ENCODE measurements around the gene CEP170B.

DNA sequence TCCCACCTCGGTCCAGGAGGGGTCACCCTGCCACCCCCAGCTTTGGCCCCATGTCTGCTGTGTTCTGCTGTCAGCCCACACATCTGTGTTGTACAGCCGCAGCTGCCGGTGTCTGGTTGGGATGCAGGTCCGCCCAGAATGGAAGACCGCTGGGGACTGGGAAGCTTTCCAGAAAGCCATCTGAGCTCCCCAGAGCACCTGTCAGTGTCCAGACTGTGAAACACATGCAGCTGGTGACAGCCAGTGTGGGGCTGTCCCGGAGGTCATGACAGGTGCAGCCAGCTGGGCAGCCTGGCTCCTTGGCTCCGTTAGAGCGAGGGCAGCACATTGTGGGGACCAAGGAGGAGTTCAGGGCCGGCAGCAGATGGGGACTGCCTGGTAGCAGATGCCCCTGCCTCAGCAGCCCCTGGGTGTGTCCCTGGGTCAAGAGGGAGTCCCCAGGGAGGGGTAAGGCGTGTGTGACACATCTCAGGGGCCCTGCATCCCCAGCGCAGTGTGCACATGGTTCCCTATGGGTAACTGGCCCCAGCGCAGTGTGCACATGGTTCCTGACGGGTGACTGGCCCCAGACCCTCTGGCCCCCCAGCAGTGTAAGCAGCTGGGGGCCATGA lies 16.4 kb downstream of the CEP170B start:
- TF ChIP-seq MAFF (IDR thresholded peaks at IDR 0.05; ENCODE audit: low read length) = no peak
- TF ChIP-seq, protein P1, sequence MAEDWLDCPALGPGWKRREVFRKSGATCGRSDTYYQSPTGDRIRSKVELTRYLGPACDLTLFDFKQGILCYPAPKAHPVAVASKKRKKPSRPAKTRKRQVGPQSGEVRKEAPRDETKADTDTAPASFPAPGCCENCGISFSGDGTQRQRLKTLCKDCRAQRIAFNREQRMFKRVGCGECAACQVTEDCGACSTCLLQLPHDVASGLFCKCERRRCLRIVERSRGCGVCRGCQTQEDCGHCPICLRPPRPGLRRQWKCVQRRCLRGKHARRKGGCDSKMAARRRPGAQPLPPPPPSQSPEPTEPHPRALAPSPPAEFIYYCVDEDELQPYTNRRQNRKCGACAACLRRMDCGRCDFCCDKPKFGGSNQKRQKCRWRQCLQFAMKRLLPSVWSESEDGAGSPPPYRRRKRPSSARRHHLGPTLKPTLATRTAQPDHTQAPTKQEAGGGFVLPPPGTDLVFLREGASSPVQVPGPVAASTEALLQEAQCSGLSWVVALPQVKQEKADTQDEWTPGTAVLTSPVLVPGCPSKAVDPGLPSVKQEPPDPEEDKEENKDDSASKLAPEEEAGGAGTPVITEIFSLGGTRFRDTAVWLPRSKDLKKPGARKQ (CRISPR knock-in tag; IDR thresholded peaks at IDR 0.05) = no peak
- no peak for TF ChIP-seq DNMT1 (IDR thresholded peaks at IDR 0.05)
- no peak for TF ChIP-seq ZBTB8A (IDR thresholded peaks at IDR 0.05; ENCODE audit: partially characterized antibody)
- TF ChIP-seq, protein P2, sequence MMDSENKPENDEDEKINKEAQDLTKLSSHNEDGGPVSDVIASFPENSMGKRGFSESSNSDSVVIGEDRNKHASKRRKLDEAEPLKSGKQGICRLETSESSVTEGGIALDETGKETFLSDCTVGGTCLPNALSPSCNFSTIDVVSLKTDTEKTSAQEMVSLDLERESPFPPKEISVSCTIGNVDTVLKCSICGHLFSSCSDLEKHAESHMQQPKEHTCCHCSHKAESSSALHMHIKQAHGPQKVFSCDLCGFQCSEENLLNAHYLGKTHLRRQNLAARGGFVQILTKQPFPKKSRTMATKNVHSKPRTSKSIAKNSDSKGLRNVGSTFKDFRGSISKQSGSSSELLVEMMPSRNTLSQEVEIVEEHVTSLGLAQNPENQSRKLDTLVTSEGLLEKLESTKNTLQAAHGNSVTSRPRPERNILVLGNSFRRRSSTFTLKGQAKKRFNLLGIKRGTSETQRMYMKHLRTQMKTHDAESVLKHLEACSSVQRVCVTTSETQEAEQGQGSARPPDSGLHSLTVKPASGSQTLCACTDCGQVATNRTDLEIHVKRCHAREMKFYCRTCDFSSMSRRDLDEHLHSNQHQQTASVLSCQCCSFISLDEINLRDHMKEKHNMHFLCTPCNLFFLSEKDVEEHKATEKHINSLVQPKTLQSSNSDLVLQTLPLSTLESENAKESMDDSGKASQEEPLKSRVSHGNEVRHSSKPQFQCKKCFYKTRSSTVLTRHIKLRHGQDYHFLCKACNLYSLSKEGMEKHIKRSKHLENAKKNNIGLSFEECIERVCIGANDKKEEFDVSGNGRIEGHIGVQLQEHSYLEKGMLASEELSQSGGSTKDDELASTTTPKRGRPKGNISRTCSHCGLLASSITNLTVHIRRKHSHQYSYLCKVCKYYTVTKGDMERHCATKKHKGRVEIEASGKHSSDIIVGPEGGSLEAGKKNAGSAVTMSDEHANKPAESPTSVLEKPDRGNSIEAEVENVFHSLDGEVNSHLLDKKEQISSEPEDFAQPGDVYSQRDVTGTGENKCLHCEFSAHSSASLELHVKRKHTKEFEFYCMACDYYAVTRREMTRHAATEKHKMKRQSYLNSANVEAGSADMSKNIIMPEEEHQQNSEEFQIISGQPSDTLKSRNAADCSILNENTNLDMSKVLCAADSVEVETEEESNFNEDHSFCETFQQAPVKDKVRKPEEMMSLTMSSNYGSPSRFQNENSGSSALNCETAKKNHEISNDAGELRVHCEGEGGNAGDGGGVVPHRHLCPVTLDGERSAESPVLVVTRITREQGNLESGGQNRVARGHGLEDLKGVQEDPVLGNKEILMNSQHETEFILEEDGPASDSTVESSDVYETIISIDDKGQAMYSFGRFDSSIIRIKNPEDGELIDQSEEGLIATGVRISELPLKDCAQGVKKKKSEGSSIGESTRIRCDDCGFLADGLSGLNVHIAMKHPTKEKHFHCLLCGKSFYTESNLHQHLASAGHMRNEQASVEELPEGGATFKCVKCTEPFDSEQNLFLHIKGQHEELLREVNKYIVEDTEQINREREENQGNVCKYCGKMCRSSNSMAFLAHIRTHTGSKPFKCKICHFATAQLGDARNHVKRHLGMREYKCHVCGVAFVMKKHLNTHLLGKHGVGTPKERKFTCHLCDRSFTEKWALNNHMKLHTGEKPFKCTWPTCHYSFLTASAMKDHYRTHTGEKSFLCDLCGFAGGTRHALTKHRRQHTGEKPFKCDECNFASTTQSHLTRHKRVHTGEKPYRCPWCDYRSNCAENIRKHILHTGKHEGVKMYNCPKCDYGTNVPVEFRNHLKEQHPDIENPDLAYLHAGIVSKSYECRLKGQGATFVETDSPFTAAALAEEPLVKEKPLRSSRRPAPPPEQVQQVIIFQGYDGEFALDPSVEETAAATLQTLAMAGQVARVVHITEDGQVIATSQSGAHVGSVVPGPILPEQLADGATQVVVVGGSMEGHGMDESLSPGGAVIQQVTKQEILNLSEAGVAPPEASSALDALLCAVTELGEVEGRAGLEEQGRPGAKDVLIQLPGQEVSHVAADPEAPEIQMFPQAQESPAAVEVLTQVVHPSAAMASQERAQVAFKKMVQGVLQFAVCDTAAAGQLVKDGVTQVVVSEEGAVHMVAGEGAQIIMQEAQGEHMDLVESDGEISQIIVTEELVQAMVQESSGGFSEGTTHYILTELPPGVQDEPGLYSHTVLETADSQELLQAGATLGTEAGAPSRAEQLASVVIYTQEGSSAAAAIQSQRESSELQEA (IDR thresholded peaks at IDR 0.05; ENCODE audit: low read depth) = no peak
- TF ChIP-seq, protein P3, sequence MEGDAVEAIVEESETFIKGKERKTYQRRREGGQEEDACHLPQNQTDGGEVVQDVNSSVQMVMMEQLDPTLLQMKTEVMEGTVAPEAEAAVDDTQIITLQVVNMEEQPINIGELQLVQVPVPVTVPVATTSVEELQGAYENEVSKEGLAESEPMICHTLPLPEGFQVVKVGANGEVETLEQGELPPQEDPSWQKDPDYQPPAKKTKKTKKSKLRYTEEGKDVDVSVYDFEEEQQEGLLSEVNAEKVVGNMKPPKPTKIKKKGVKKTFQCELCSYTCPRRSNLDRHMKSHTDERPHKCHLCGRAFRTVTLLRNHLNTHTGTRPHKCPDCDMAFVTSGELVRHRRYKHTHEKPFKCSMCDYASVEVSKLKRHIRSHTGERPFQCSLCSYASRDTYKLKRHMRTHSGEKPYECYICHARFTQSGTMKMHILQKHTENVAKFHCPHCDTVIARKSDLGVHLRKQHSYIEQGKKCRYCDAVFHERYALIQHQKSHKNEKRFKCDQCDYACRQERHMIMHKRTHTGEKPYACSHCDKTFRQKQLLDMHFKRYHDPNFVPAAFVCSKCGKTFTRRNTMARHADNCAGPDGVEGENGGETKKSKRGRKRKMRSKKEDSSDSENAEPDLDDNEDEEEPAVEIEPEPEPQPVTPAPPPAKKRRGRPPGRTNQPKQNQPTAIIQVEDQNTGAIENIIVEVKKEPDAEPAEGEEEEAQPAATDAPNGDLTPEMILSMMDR (IDR thresholded peaks at IDR 0.05 in 2 of 3, conservative IDR thresholded peaks at IDR 0.05 in 1 of 3; ENCODE audit: insufficient read depth in 2 of 3, low read depth in 1 of 3, low read length in 3 of 3) = no peak

All from K562 (cell line).